HG03095 (cell line): ENCODE results near the gene LRMDA.

ENCODE experiments used
- ATAC-seq: cut with Tn5 transposase; IDR thresholded peaks from one replicate; pipeline ENCODE4 v1.9.1; 2021; ENCODE audit warnings: moderate library complexity; ENCODE audit not compliant: unreplicated experiment

The LRMDA gene

DNA sequence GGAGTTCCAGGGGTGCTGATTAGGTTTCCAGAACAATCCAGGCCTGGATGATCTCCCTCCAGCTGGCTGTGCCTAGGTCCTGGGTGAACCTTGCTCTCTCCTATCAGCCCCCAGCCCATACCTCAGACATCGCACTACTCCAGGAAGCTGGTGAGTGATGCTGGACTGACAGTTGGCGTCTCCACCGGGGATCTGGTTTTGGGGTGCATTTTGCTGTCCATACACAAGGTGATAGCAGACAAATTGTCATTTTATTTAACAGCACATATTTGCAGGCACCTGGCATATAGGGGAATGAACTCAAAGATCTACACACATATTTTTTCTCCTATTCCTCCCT is 601.2 kb downstream of the LRMDA start:
- ATAC-seq = no peak

DNA sequence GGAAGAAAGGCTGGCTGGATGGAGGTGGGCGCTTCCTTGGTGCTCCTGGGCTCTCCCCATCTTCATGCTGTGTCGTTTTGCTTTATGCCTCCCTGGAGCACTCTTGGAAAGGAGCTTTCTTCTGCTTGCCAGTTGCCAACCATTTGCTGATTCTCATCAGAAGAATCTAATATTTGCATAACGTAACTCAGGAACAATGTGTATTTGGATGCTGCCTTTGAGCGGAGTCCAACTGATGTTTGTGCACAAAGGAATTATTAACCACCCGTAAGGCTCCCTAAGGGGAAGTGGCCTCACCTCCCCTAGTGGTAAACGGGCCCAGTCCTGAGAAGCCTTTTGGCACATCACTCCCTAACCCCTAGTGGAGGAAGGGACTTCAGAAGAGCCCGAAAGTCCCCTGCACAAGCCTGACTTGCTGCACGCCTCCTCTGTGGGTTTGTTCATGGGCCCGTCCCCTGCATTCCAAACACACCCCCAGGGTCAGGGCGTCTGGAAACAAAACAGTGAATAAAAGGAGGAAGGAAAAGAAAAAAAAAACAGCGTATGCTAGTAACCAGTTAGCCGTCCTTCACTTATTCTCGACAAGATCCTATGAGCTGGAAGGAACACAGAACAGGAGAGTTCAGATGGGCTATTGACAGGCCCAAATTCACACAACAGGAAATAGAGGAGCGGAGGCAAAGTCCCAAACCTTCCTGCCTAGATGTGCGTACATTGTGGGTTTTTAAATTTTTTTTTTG is 602.2 kb downstream of the LRMDA start:
- no peak for ATAC-seq

GRCh38 chr10:76034353-76035205 is 603.2 kb downstream of the LRMDA start:
- no peak for ATAC-seq

- no peak for ATAC-seq
Observed at GRCh38 chr10:76035206-76036110, 604.0 kb downstream of the LRMDA start.

GRCh38 chr10:76036111-76036940 is 604.9 kb downstream of the LRMDA start:
- no peak for ATAC-seq

DNA sequence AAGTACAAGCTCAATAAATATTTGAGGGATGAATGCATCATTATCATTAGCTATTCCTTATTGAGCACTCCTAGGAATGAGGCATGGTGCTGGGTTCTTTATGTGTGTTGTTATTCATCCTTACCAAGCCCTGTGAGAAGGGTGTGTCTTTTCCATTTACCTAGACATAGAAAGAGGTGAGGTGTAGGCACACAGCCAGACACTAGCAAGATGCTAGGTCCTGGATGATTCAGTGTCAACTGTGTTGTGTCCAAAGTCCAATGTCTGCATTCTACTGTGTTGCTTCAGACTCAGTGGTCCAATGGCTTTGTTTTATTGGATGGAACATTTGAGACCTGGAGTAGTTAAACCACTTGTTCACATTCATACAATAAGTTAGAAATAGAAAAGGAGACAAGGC is 605.5 kb downstream of the LRMDA start:
- no peak for ATAC-seq

DNA sequence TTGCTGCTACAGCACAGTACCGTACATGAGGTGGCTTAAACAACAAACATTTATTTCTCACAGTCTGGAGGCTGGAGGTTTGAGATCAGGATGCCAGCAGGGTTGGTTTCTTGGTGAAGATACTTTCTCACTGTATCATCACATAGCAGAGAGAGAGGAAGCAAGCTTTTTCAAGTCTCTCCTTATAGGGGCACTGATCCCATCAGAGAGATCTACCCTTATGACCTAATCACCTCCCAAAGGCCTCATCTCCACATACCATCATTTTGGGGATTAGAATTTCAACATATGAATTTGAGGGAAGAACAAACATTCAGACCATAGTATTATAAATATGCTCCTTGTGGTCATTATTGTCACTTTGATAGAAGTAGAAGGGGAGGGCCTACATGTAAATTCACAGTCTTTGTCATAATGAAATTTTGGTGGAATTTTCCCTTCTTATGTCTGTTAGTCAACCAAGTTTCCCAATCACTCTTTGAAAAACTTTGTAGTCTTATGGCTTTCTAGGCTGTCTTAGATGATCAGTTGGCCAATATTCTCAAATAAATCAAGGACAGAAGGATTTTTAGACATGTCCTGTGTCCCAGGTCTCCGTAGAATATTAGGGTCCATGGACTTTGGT is 606.2 kb downstream of the LRMDA start:
- no peak for ATAC-seq

DNA sequence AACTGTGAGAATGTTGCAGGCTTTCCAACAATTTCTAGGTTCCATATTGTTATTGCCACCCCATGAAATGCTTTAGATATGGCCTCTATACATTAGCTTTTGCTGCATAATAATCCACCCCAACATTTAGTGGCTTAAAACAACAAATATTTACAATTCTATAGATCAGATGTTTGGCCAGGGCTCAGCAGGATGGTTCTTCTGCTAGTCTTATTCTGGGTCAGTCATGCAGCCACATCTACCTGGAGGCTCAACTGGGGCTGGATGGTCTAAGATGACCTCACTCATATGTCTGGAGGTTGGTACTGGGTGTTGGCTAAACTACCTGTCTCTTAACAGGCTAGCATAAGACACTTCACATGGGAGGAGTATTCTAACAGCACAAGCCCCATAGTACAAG is 607.3 kb downstream of the LRMDA start:
- ATAC-seq = no peak

GRCh38 chr10:76040107-76040829 is 608.8 kb downstream of the LRMDA start:
- no peak for ATAC-seq

DNA sequence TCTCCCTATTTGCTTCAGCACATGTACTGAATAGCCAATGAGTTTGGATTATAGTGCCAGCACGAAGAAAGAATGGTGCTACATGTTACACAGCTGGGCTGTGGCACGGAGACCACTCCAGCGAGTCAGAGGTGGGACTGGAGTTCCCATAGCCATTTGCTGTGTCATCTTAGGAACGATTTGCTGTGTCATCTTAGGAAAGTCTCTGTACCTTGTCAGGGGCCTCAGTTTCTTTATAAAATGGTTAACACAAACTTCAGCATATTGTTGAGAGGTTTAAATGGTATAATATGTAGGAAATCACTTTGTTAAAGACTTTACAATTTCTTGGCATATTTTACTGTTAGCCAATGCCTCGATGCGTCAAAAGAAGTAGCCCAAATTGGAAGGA is 609.4 kb downstream of the LRMDA start:
- ATAC-seq = no peak

DNA sequence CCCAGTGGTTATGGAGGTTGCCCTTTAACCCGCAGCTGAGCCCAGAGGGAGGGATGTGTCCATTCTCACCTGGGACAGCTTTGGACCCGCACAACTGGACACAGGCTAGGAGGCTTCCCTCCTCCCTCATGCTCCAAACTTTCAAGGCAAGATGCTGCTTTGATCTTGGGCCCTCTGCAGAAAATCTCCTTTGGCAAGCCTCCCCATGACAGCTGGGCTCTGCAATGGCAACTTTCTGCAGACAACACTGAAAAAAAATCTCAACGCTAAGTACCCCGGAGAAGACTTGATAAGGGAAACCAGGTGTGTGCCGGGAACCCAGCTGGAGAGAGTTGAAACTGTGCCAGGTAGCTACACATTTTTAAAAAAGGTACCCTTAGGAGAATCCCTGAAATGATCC is 610.1 kb downstream of the LRMDA start:
- no peak for ATAC-seq

GRCh38 chr10:76043261-76043660 is 611.8 kb downstream of the LRMDA start:
- ATAC-seq = no peak

DNA sequence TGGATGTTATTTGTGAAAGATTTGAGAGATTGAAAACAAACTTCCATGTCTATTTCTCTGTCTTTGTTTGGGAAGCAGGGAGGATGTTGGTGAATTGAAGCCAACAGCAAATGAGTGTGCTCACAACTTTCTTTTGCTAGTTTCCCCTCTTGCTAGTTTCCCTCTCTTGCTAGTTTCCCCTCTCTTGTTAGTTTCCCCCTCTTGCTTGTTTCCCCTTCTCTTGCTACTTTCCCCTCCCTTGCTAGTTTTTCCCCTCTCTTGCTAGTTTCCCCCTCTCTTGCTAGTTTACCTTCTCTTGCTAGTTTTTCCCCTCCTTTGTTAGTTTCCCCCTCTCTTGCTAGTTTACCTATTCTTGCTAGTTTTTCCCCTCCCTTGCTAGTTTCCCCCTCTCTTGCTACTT is 613.3 kb downstream of the LRMDA start:
- ATAC-seq = no peak

GRCh38 chr10:76045174-76045573 is 613.8 kb downstream of the LRMDA start:
- ATAC-seq = no peak

- no peak for ATAC-seq
Observed at GRCh38 chr10:76047521-76047920, 616.1 kb downstream of the LRMDA start.

DNA sequence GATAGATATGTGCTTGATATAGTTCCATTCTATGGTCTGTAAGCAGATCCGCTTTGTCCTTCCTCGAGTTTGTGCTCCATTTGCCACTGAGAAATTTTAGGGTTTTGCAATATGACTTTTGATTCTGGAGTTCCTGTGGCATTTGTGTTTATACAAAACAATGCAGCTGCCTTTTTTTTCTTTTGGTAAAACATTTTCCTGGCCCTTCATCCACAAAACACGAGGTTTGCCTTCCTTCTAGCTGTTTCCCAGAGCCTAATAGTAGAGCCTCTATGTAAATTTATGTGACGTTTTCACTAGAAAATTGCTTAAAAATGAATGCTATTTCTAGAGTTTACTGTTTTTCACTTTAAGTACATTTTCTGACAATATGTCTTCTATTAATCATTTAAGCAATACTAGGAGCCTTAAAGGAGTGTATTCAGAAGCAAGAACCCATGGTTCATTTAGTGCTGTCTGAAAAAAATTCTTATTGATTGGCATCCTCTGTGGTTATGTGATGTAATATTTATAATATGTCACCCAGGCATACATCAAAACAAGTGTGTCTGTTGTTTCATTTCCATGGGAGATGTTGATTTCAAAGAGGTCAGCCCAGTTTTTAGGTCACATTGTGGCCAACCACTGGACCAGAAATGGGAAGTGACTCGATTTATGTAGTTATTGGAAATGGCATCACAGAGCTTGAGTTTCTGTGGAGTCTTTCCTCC is 618.3 kb downstream of the LRMDA start:
- no peak for ATAC-seq

- ATAC-seq = no peak
Observed at GRCh38 chr10:76050291-76050625, 618.8 kb downstream of the LRMDA start.

GRCh38 chr10:76051007-76051936 is 619.8 kb downstream of the LRMDA start:
- ATAC-seq = no peak
